GM12878 (cell line): ENCODE measurements around the gene OLFM2. TPM values are rescaled to one million over a fixed set of nuclear protein-coding genes. Genes with fewer than 3 reads are reported as not detected.

ENCODE experiments used
- ATAC-seq: fragments of 200-7000 bp; cut with Tn5 transposase; 3 replicates; pipeline ENCODE4 v1.9.1; 2020; ENCODE audit warnings: mild to moderate bottlenecking, moderate library complexity
- BruUV-seq: library from RNA; stranded (reverse); fragments of 400-500 nt; replicated peaks from 2 replicates; lab custom pipeline; 2021; lab: Mats Ljungman, UMichigan
- CTCF ChIA-PET: fragments of 300-600 bp; sonication (Branson Sonifier 250); formaldehyde crosslinking; extraction: SDS; loops from one replicate; lab custom pipeline; 2021; ENCODE audit warnings: inconsistent platforms; lab: Yijun Ruan, JAX
- POLR2A ChIA-PET: fragments of 350-600 bp; formaldehyde crosslinking; extraction: SDS; loops from one replicate; lab custom pipeline; 2021; ENCODE audit warnings: inconsistent platforms; lab: Charles Lee
- RAD21 ChIA-PET: fragments of 300-600 bp; sonication (Branson Sonifier 250); formaldehyde crosslinking; loops from one replicate; lab custom pipeline; 2023; ENCODE audit warnings: antibody characterized with exemption; ENCODE audit not compliant: unreplicated experiment; lab: Charles Lee
- SMC1A ChIA-PET: fragments of 300-600 bp; sonication (Branson Sonifier 250); formaldehyde crosslinking; loops from one replicate; lab custom pipeline; 2023; ENCODE audit not compliant: unreplicated experiment, uncharacterized antibody; lab: Charles Lee
- DNase-seq: peaks from one replicate; pipeline ENCODE4 v3.0.0-alpha.2; 2011; ENCODE audit warnings: low read depth, low spot score
- FAIRE-seq: peaks from 3 replicates; lab custom pipeline; 2011; peaks lifted over from hg19 to GRCh38; lab: Jason Lieb, UNC
- H2AFZ ChIP-seq: 2 replicates; pipeline ENCODE4 v1.6.0; 2011; ENCODE audit warnings: low read depth, low read length, control low read depth; ENCODE audit not compliant: control insufficient read depth
- H3K27ac ChIP-seq: 2 replicates; pipeline ENCODE4 v1.5.1; 2011; ENCODE audit warnings: control low read depth; ENCODE audit not compliant: control insufficient read depth, insufficient read depth
- H3K27me3 ChIP-seq, 2 experiments: replicated peaks in 1 of 2; 2 replicates each; pipeline versions ENCODE4 v1.6.0 to v1.6.1; 2011; ENCODE audit warnings: low read length in 1 of 2; ENCODE audit not compliant: control insufficient read depth in 2 of 2, insufficient read depth in 2 of 2
- H3K36me3 ChIP-seq, 2 experiments: 2 replicates each; pipeline ENCODE4 v1.5.1; 2011; ENCODE audit warnings: low read length in 1 of 2; ENCODE audit not compliant: control insufficient read depth in 2 of 2, insufficient read depth in 2 of 2
- H3K4me1 ChIP-seq: 2 replicates; pipeline ENCODE4 v1.6.1; 2011; ENCODE audit warnings: mild to moderate bottlenecking, low read length, moderate library complexity, mixed read lengths; ENCODE audit not compliant: control insufficient read depth, insufficient read depth
- H3K4me2 ChIP-seq: 2 replicates; pipeline ENCODE4 v1.6.0; 2011; ENCODE audit warnings: control low read depth; ENCODE audit not compliant: control insufficient read depth, insufficient read depth
- H3K4me3 ChIP-seq: fragments of 200-600 bp; sonication (generic); 2 replicates; pipeline ENCODE4 v1.5.1; 2016
- H3K79me2 ChIP-seq: 2 replicates; pipeline ENCODE4 v1.6.0; 2011; ENCODE audit warnings: low read length; ENCODE audit not compliant: control insufficient read depth, insufficient read depth
- H3K9ac ChIP-seq: 2 replicates; pipeline ENCODE4 v1.8.0; 2011; ENCODE audit warnings: low read length, control low read depth, mixed read lengths; ENCODE audit not compliant: control insufficient read depth, insufficient read depth
- H3K9me3 ChIP-seq: replicated peaks from 3 replicates; pipeline ENCODE4 v1.5.1; 2011; ENCODE audit warnings: mild to moderate bottlenecking, low read length; ENCODE audit not compliant: control insufficient read depth, insufficient read depth
- H4K20me1 ChIP-seq: 2 replicates; pipeline ENCODE4 v1.6.0; 2011; ENCODE audit not compliant: control insufficient read depth, insufficient read depth
- BACH1 ChIP-seq: fragments of 450-650 bp; IDR thresholded peaks from 2 replicates; pipeline ENCODE4 v1.6.1; 2017; ENCODE audit warnings: mild to moderate bottlenecking, borderline replicate concordance
- BHLHE40 ChIP-seq, 2 experiments: fragments of 450-650 bp in 1 of 2; IDR thresholded peaks; 2 replicates each; pipeline ENCODE4 v1.6.1; 2011 to 2017; ENCODE audit warnings: low read depth in 2 of 2, borderline replicate concordance in 1 of 2, improper control_type of control experiment in 1 of 2, low read length in 1 of 2, mild to moderate bottlenecking in 1 of 2
- EED ChIP-seq: sonication (generic); IDR thresholded peaks from 2 replicates; pipeline ENCODE4 v1.6.1; 2016; ENCODE audit warnings: antibody characterized with exemption, low read depth
- HCFC1 ChIP-seq: fragments of 150-350 bp; IDR thresholded peaks from 2 replicates; pipeline ENCODE4 v1.6.1; 2014; ENCODE audit warnings: low read length
- KLF5 ChIP-seq: fragments of 450-650 bp; IDR thresholded peaks from 2 replicates; pipeline ENCODE4 v1.6.1; 2014; ENCODE audit warnings: mild to moderate bottlenecking; ENCODE audit not compliant: partially characterized antibody
- PAX5 ChIP-seq: IDR thresholded peaks from 2 replicates; pipeline ENCODE4 v1.6.1; 2011; ENCODE audit warnings: low read depth, low read length, borderline replicate concordance
- POLR2AphosphoS5 ChIP-seq: IDR thresholded peaks from 2 replicates; pipeline ENCODE4 v1.6.1; 2011; ENCODE audit warnings: mild to moderate bottlenecking, low read length, inconsistent platforms
- RB1 ChIP-seq: fragments of 450-650 bp; formaldehyde crosslinking; IDR thresholded peaks from 2 replicates; pipeline ENCODE4 v1.6.1; 2017; ENCODE audit warnings: mild to moderate bottlenecking, borderline replicate concordance
- RBBP5 ChIP-seq: fragments of 200-600 bp; sonication (generic); conservative IDR thresholded peaks from 2 replicates; pipeline ENCODE4 v1.6.1; 2016
- RELA ChIP-seq: fragments of 450-650 bp; IDR thresholded peaks from 2 replicates; pipeline ENCODE4 v1.8.0; 2014; ENCODE audit warnings: borderline replicate concordance; ENCODE audit not compliant: partially characterized antibody
- YY1 ChIP-seq: IDR thresholded peaks from 2 replicates; pipeline ENCODE4 v1.6.1; 2011; ENCODE audit warnings: low read depth, mild to moderate bottlenecking, low read length
- ZNF622 ChIP-seq: fragments of 450-650 bp; IDR thresholded peaks from 2 replicates; pipeline ENCODE4 v1.6.1; 2017; ENCODE audit warnings: mild to moderate bottlenecking, inconsistent platforms
- WGBS: methylation state at CpG from one replicate; pipeline ENCODE4 v1.1.6; 2016; ENCODE audit warnings: low lambda C conversion rate; ENCODE audit not compliant: insufficient replicate concordance, insufficient coverage; ENCODE audit errors: missing lambda C conversion rate; 5-methylcytosine and 5-hydroxymethylcytosine counted together
- in situ Hi-C: fragments of 300-500 bp; cut with MboI; formaldehyde crosslinking; loops from 9 replicates; pipeline ENCODE4 v1.14.3; 2018; ENCODE audit warnings: mixed read lengths
- intact Hi-C: fragments of 100-400 bp; cut with micrococcal nuclease; formaldehyde crosslinking; loops from one replicate; pipeline ENCODE4 v1.14.2; 2022; ENCODE audit not compliant: unreplicated experiment
- polyA plus RNA-seq, 11 experiments: library from polyadenylated mRNA; depleted of rRNA in 4 of 11; unstranded in 6 of 11; stranded (reverse) in 5 of 11; fragments of >200 nt; fragmentation: Nextera tagmentation in 4 of 11; fragmentation: Illumina TruSeq in 1 of 11; extraction: Ambion mirVana in 4 of 11; extraction: Trizol in 1 of 11; gene quantifications; 1 replicate in 1 of 11; 2 replicates in 10 of 11; pipeline versions ENCODE4 v1.2.1 to v1.2.3, GENCODE V29; 2011 to 2016; ENCODE audit warnings: inconsistent platforms in 2 of 11, missing spikeins in 2 of 11, low read depth in 1 of 11
- total RNA-seq, 4 experiments: library from RNA; depleted of rRNA in 3 of 4; stranded (reverse); fragments of >200 nt in 3 of 4; fragmentation: Illumina TruSeq in 1 of 4; extraction: Trizol in 1 of 4; gene quantifications; 2 replicates each; pipeline versions ENCODE4 v1.2.1 to v1.2.3, GENCODE V29; 2013 to 2021
- TF ChIP-seq, protein P1 (sequence below): IDR thresholded peaks from 2 replicates; pipeline ENCODE4 v1.6.1; 2011; ENCODE audit warnings: borderline replicate concordance, low read depth, mild to moderate bottlenecking, moderate library complexity, low read length; ENCODE audit not compliant: insufficient read depth, poor library complexity, severe bottlenecking
- TF ChIP-seq, protein P2 (sequence below): fragments of 450-650 bp; IDR thresholded peaks from 2 replicates; pipeline ENCODE4 v1.6.1; 2017; ENCODE audit warnings: mild to moderate bottlenecking, low read depth, inconsistent platforms; ENCODE audit not compliant: poor library complexity, severe bottlenecking
- TF ChIP-seq, protein P3 (sequence below): fragments of 450-650 bp; IDR thresholded peaks from 2 replicates; pipeline ENCODE4 v1.6.1; 2018; ENCODE audit warnings: borderline replicate concordance, mild to moderate bottlenecking; ENCODE audit not compliant: partially characterized antibody

The OLFM2 gene
- total and polyA plus RNA-seq, 10 of the 15 experiments (the other 5 are each of a cell fraction or from before 2014, with no cell fraction given) = 0.07 to 3.5 (median 0.27) TPM; not detected in 5

DNA sequence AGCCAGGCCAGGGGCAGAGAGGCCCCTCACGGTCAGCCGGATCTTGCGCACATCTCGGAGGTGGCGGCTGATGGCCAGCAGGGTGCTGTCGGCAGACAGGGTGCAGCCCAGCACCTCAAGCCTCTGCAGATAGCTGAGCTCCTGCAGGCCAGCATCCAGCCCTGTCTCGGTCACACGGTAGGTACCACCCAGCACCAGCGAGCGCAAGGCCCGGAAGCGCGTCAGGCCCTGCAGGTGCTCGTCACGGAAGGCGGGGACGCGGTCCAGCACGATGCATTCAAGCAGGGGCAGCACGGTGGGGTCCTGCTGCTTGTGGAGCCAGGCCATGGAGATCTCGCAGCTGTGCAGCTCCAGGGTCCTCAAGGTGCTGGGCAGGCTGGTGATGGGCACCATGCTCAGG, 125.2 kb downstream of the OLFM2 start (continued):
- TF ChIP-seq, protein P1, sequence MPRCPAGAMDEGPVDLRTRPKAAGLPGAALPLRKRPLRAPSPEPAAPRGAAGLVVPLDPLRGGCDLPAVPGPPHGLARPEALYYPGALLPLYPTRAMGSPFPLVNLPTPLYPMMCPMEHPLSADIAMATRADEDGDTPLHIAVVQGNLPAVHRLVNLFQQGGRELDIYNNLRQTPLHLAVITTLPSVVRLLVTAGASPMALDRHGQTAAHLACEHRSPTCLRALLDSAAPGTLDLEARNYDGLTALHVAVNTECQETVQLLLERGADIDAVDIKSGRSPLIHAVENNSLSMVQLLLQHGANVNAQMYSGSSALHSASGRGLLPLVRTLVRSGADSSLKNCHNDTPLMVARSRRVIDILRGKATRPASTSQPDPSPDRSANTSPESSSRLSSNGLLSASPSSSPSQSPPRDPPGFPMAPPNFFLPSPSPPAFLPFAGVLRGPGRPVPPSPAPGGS = no peak

DNA sequence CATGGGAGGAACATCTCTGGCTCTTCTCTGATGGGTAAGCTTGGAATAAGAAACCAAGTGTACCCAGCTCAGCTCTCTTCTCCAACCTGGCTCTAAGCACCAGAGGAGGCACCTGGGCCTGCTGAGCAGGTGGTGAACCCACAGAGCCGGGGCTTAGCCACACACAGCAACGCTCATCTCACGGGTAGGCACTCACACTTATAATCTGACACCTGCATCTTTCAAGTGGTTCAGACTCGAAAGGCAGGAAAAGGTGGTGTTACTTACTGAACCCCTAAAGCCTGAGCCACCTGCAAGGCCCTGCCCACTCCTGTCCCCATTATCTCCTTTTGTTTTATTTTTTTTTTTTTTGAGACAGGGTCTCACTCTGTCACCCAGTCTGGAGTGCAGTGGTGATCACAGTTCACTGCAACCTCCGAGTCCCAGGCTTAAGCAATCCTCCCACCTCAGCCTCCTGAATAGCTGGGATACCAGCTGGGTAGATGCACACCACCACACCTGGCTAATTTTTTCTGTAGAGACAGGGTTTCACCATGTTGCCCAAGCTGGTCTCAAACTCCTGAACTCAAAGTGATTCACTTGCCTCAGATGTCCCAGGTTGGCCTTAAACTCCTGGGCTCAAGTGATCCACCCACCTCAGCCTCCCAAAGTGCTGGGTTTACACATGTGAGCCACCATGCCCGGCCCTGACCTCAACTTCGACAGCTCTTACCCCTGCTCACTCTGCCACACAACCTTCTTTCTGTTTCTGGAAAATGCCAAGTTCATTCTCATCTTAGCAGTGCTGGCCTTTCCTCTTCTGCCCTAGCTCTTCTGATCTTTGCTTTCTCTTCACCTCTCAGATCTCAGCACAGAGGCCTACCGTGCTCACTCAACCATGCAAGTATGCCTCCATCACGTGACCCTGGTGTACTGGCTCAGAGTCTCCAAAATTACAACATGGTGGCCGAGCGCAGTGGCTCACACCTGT, 127.2 kb downstream of the OLFM2 start:
- peaks cover 11 to 21% of the 10 kb centered on the region in 2 experiments for H3K36me3 ChIP-seq
- no peak overlapping the region for H3K4me3 ChIP-seq
- H3K79me2 ChIP-seq = no peaks in the 10 kb centered on the region
- ATAC-seq = no peak
- no peak overlapping the region for H3K4me2 ChIP-seq
- no peak for FAIRE-seq
- no peak overlapping the region for H3K27ac ChIP-seq
- no peak for DNase-seq
- H3K9ac ChIP-seq = no peak overlapping the region
- H2AFZ ChIP-seq = no peak overlapping the region
- H3K27me3 ChIP-seq = no peaks in the 10 kb centered on the region
- ChIA-PET CTCF (interaction anchor here (1.4 to 1.7 kb wide), 2 partner anchors 10 to 12 kb away, joined by 4 to 5 read pairs; no protein-coding TSS in a partner anchor), RAD21 (no interaction called here), POLR2A (interaction anchor here (0.6 to 0.7 kb wide), 2 partner anchors 10 to 175 kb away, joined by 3 to 5 read pairs; partner anchors contain the start of gene FBXL12), SMC1A (interaction anchor here (0.6 kb wide), 1 partner anchor 1588 kb away, joined by 3 read pairs; no protein-coding TSS in a partner anchor)
- WGBS = 57% methylated on average over 11 of the region's 11 CpGs
- no peaks in the 10 kb centered on the region for H4K20me1 ChIP-seq
- H3K4me1 ChIP-seq = no peaks in the 10 kb centered on the region
- in situ Hi-C loops (no loop called here), intact Hi-C loops (no loop called here)
- no peaks in the 10 kb centered on the region for H3K9me3 ChIP-seq
- no TSS peak for BruUV-seq
- no peak for TF ChIP-seq BACH1
- 0 out of 2 replicates have a peak, but pooled peaks have one; percentile 10 for TF ChIP-seq POLR2AphosphoS5
- no peak for TF ChIP-seq HCFC1
- TF ChIP-seq YY1 = no peak
- TF ChIP-seq PAX5 = peak; percentile 23; the same call in 1 of the 2 replicates
- no peak for TF ChIP-seq ZNF622
- TF ChIP-seq KLF5 = no peak
- TF ChIP-seq, protein P2, sequence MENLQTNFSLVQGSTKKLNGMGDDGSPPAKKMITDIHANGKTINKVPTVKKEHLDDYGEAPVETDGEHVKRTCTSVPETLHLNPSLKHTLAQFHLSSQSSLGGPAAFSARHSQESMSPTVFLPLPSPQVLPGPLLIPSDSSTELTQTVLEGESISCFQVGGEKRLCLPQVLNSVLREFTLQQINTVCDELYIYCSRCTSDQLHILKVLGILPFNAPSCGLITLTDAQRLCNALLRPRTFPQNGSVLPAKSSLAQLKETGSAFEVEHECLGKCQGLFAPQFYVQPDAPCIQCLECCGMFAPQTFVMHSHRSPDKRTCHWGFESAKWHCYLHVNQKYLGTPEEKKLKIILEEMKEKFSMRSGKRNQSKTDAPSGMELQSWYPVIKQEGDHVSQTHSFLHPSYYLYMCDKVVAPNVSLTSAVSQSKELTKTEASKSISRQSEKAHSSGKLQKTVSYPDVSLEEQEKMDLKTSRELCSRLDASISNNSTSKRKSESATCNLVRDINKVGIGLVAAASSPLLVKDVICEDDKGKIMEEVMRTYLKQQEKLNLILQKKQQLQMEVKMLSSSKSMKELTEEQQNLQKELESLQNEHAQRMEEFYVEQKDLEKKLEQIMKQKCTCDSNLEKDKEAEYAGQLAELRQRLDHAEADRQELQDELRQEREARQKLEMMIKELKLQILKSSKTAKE = no peak
- no peak for TF ChIP-seq RB1
- TF ChIP-seq RELA = no peak
- 0 out of 4 replicates have a peak, but pooled peaks of 1 of the 2 experiments have one; percentile 22 for TF ChIP-seq BHLHE40 (IDR thresholded peaks at IDR 0.05; ENCODE audit: borderline replicate concordance in 1 of 2, low read depth in 2 of 2, low read length in 1 of 2)
- no peak for TF ChIP-seq RBBP5
- no peak for TF ChIP-seq EED
- TF ChIP-seq, protein P3, sequence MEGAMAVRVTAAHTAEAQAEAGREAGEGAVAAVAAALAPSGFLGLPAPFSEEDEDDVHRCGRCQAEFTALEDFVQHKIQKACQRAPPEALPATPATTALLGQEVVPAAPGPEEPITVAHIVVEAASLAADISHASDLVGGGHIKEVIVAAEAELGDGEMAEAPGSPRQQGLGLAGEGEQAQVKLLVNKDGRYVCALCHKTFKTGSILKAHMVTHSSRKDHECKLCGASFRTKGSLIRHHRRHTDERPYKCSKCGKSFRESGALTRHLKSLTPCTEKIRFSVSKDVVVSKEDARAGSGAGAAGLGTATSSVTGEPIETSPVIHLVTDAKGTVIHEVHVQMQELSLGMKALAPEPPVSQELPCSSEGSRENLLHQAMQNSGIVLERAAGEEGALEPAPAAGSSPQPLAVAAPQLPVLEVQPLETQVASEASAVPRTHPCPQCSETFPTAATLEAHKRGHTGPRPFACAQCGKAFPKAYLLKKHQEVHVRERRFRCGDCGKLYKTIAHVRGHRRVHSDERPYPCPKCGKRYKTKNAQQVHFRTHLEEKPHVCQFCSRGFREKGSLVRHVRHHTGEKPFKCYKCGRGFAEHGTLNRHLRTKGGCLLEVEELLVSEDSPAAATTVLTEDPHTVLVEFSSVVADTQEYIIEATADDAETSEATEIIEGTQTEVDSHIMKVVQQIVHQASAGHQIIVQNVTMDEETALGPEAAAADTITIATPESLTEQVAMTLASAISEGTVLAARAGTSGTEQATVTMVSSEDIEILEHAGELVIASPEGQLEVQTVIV = no peak
